ENCODE measurements around the gene ZNF560. TPM values are rescaled to one million over a fixed set of nuclear protein-coding genes. Genes with fewer than 3 reads are reported as not detected.
"Not testable (repeated sequence)": the region's sequence is repeated elsewhere in the genome, so short reads cannot be mapped to it uniquely, and the experiment has no call there.

The ZNF560 gene
- total RNA-seq (2014; rRNA removed; shearing (Covaris generic)), result not detected in 2 replicates

- DNase-seq (ENCODE audit: low spot score), result no peak
Measured at GRCh38 chr19:9498183-9498902, at the start of gene ZNF560. Gene ZNF560, minus strand, starts transcription at chr19:9498616. Its CDS starts 23,303 bp downstream, at chr19:9475313.

GRCh38 chr19:9547870-9548269, 49.5 kb upstream of the ZNF560 start:
- no peak for DNase-seq (ENCODE audit: low spot score)

- not testable (repeated sequence) for DNase-seq (ENCODE audit: low spot score)
Measured at GRCh38 chr19:9541281-9541680, 42.9 kb upstream of the ZNF560 start.

- not testable (repeated sequence) for DNase-seq (ENCODE audit: low spot score)
Measured at GRCh38 chr19:9539921-9540320, 41.5 kb upstream of the ZNF560 start.

GRCh38 chr19:9539201-9539600, 40.8 kb upstream of the ZNF560 start:
- not testable (repeated sequence) for DNase-seq (ENCODE audit: low spot score)

GRCh38 chr19:9538183-9539058, 40.0 kb upstream of the ZNF560 start, which contains the start of gene ZNF426:
Gene ZNF426, minus strand, starts transcription at chr19:9538645. Its CDS starts 2,413 bp downstream, at chr19:9536232.
- no peak for DNase-seq (ENCODE audit: low spot score)

GRCh38 chr19:9535934-9536333, 37.5 kb upstream of the ZNF560 start:
- no peak for DNase-seq (ENCODE audit: low spot score)

GRCh38 chr19:9531933-9532332, 33.5 kb upstream of the ZNF560 start:
- DNase-seq (ENCODE audit: low spot score), result peak; percentile 63

GRCh38 chr19:9528757-9529336, 30.4 kb upstream of the ZNF560 start:
- DNase-seq (ENCODE audit: low spot score), result no peak

GRCh38 chr19:9523885-9524474, 25.6 kb upstream of the ZNF560 start:
- no peak for DNase-seq (ENCODE audit: low spot score)

- DNase-seq (ENCODE audit: low spot score), result no peak
Measured at GRCh38 chr19:9507285-9507684, 8.9 kb upstream of the ZNF560 start.

GRCh38 chr19:9500796-9501195, 2.4 kb upstream of the ZNF560 start:
- no peak for DNase-seq (ENCODE audit: low spot score)

- DNase-seq (ENCODE audit: low spot score), result no peak
Measured at GRCh38 chr19:9494096-9494495, 4.3 kb downstream of the ZNF560 start.

- DNase-seq (ENCODE audit: low spot score), result no peak
Measured at GRCh38 chr19:9487016-9487415, 11.4 kb downstream of the ZNF560 start.

- no peak for DNase-seq (ENCODE audit: low spot score)
Measured at GRCh38 chr19:9485140-9485539, 13.3 kb downstream of the ZNF560 start.

- no peak for DNase-seq (ENCODE audit: low spot score)
Measured at GRCh38 chr19:9474975-9475374, 23.4 kb downstream of the ZNF560 start.

- no peak for DNase-seq (ENCODE audit: low spot score)
Measured at GRCh38 chr19:9467161-9467560, 31.3 kb downstream of the ZNF560 start.

- DNase-seq (ENCODE audit: low spot score), result no peak
Measured at GRCh38 chr19:9461938-9462337, 36.5 kb downstream of the ZNF560 start.

- DNase-seq (ENCODE audit: low spot score), result no peak
Measured at GRCh38 chr19:9456018-9456689, 42.3 kb downstream of the ZNF560 start.

- DNase-seq (ENCODE audit: low spot score), result no peak
Measured at GRCh38 chr19:9453953-9454352, 44.5 kb downstream of the ZNF560 start.

- DNase-seq (ENCODE audit: low spot score), result no peak
Measured at GRCh38 chr19:9445037-9445436, 53.4 kb downstream of the ZNF560 start.

Measured in A172 (cell line).